Tibial nerve (tissue), 4 donors: ENCODE data around the gene MYO1B.

Experiments used
- CTCF ChIP-seq, 5 experiments: fragments of 200-600 bp in 3 of 5; fragments of 450-650 bp in 2 of 5; sonication (generic) in 3 of 5; IDR thresholded peaks; one replicate each; pipeline ENCODE4 v1.5.1; 2016 to 2019; ENCODE audit warnings: antibody characterized with exemption in 5 of 5, mild to moderate bottlenecking in 3 of 5, moderate library complexity in 2 of 5
- EP300 ChIP-seq, 2 donors: sonication (generic); formaldehyde crosslinking; IDR thresholded peaks; one replicate each; pipeline ENCODE4 v1.6.1; 2017; ENCODE audit warnings: antibody characterized with exemption in 2 of 2, mild to moderate bottlenecking in 1 of 2
- POLR2A ChIP-seq, 2 donors: fragments of 450-650 bp; IDR thresholded peaks; one replicate each; pipeline ENCODE4 v1.6.1; 2017; ENCODE audit warnings: antibody characterized with exemption in 2 of 2, mild to moderate bottlenecking in 2 of 2, moderate library complexity in 2 of 2

DNA sequence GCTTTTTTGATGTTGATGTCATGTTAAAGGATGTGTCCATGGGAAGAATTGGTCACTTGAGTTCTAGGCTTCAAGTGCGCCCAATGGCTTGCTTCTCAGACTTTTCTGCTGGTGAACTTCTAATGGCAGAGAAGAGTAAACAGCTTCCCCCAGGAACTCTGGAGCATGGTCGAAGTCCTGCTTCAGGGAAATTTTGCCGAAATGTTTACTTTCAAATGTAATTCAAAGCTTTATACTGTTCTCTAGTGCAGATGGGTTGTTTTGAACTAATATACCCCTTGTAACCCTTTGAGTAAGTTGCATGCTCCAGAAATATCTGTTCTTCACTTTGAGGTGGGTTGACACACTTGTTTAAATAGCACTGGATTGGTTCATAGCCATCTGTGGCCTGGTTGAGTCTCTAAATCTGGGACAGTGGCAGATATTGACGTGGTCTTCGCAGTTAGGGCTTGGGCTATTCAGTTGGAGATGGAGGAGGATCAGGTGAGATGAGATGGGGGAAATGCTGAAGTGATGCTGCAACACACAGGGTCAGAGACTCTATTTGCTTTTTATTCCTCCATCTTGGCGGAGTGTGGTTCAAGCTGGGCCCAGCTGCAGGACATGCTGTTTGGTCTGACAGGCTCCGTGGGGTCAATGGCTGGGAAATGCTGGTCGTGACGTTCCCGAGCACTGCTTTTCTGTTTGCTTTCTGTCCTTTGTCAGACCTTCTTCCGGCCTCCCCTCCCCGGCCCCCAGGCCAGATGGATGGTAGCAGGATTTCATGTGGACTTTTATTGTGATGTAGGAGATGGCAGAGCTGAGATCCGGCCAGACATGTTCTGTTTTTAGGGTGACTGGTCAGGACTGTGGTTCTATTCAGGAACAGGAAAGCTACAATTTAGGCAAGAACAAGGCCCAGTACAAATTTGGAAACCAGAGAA, 35.9 kb downstream of the MYO1B start:
- TF ChIP-seq POLR2A (IDR thresholded peaks at IDR 0.05) = no peak
- no peak for TF ChIP-seq CTCF (IDR thresholded peaks at IDR 0.05)
- no peak for TF ChIP-seq EP300 (IDR thresholded peaks at IDR 0.05)
